K562 (cell line): ENCODE measurements around the gene PPP1R15A. TPM values are rescaled to one million over a fixed set of nuclear protein-coding genes. Genes with fewer than 3 reads are reported as not detected.
A peak's percentile ranks its signal among the peaks of the same experiment; 100 is the strongest.

ENCODE experiments used
- CEBPB ChIP-seq: fragments of 450-650 bp; IDR thresholded peaks from 2 replicates; pipeline ENCODE4 v1.6.1; 2016; ENCODE audit warnings: missing genetic modification characterization, missing compliant biosample characterization
- DDX20 ChIP-seq: fragments of 450-650 bp; IDR thresholded peaks from 2 replicates; pipeline ENCODE4 v1.6.1; 2016; ENCODE audit warnings: missing genetic modification characterization, low read depth, mild to moderate bottlenecking, missing compliant biosample characterization, moderate library complexity
- FOSL1 ChIP-seq: fragments of 200-800 bp; sonication (Bioruptor generic); conservative IDR thresholded peaks from 2 replicates; pipeline ENCODE4 v1.6.1; 2016; ENCODE audit warnings: missing genetic modification characterization, missing compliant biosample characterization
- FOXA1 ChIP-seq: fragments of 450-650 bp; IDR thresholded peaks from 2 replicates; pipeline ENCODE4 v1.6.1; 2016; ENCODE audit warnings: mild to moderate bottlenecking, borderline replicate concordance
- FOXK1 ChIP-seq: sonication (generic); formaldehyde crosslinking; IDR thresholded peaks from 2 replicates; pipeline ENCODE4 v1.8.0; 2022; ENCODE audit warnings: missing genetic modification reagents, mild to moderate bottlenecking, borderline replicate concordance
- MCM3 ChIP-seq: fragments of 450-650 bp; IDR thresholded peaks from 2 replicates; pipeline ENCODE4 v1.6.1; 2016
- PHF20 ChIP-seq: fragments of 450-650 bp; IDR thresholded peaks from 2 replicates; pipeline ENCODE4 v1.6.1; 2018; ENCODE audit not compliant: partially characterized antibody
- RBM17 ChIP-seq: fragments of 200-400 bp; formaldehyde crosslinking; IDR thresholded peaks from 2 replicates; pipeline ENCODE4 v1.6.1; 2017; ENCODE audit warnings: low read depth, mild to moderate bottlenecking, low read length, borderline replicate concordance
- SIN3B ChIP-seq: fragments of 450-650 bp; IDR thresholded peaks from 2 replicates; pipeline ENCODE4 v1.6.1; 2017; ENCODE audit warnings: low read depth, mild to moderate bottlenecking, moderate library complexity
- TAL1 ChIP-seq: fragments of 450-650 bp; IDR thresholded peaks from 2 replicates; pipeline ENCODE4 v1.6.1; 2016; ENCODE audit warnings: mild to moderate bottlenecking
- XRCC4 ChIP-seq: IDR thresholded peaks from one replicate; pipeline ENCODE4 v1.6.1; 2011; ENCODE audit not compliant: insufficient read depth, insufficient read length; ENCODE audit errors: extremely low read depth
- ZBTB8A ChIP-seq: fragments of 450-650 bp; IDR thresholded peaks from 2 replicates; pipeline ENCODE4 v1.6.1; 2018; ENCODE audit warnings: mild to moderate bottlenecking, moderate library complexity; ENCODE audit not compliant: partially characterized antibody
- ZNF143 ChIP-seq: sonication (generic); formaldehyde crosslinking; IDR thresholded peaks from 2 replicates; pipeline ENCODE4 v1.9.0; 2022; ENCODE audit warnings: mild to moderate bottlenecking, missing genetic modification reagents
- polyA plus RNA-seq, 8 experiments: library from polyadenylated mRNA; depleted of rRNA in 4 of 8; stranded (reverse) in 5 of 8; unstranded in 3 of 8; fragments of >200 nt; fragmentation: Nextera tagmentation in 2 of 8; fragmentation: Illumina TruSeq in 1 of 8; extraction: Ambion mirVana in 2 of 8; extraction: Trizol in 1 of 8; gene quantifications; 2 replicates each; pipeline versions ENCODE4 v1.2.1 to v1.2.3, GENCODE V29; 2011 to 2014; ENCODE audit warnings: inconsistent platforms in 1 of 8, missing spikeins in 1 of 8
- total RNA-seq, 7 experiments: library from RNA; depleted of rRNA in 6 of 7; stranded (reverse); fragments of >200 nt in 6 of 7; fragmentation: Illumina TruSeq in 2 of 7; extraction: Trizol in 2 of 7; gene quantifications; 2 replicates each; pipeline versions ENCODE4 v1.2.1 to v1.2.3, GENCODE V29; 2011 to 2021; ENCODE audit warnings: low replicate concordance in 1 of 7
- TF ChIP-seq, protein P1 (sequence below): sonication (generic); formaldehyde crosslinking; IDR thresholded peaks from 2 replicates; pipeline ENCODE4 v1.8.0; 2022; ENCODE audit warnings: mild to moderate bottlenecking, missing genetic modification reagents
- TF ChIP-seq, protein P2 (sequence below): sonication (generic); IDR thresholded peaks from 2 replicates; pipeline ENCODE4 v1.6.1; 2016
- TF ChIP-seq, protein P3 (sequence below): sonication (generic); formaldehyde crosslinking; IDR thresholded peaks from 2 replicates; pipeline ENCODE4 v1.4.0; 2020; ENCODE audit warnings: mild to moderate bottlenecking, missing genetic modification reagents
- TF ChIP-seq, protein P4 (sequence below): fragments of 250-450 bp; sonication (Bioruptor Pico); IDR thresholded peaks from 2 replicates; pipeline ENCODE4 v1.8.0; 2021; ENCODE audit warnings: moderate library complexity, mild to moderate bottlenecking, inconsistent platforms

PPP1R15A gene
- total and polyA plus RNA-seq, 9 of the 15 experiments (the other 6 are each of a cell fraction or from before 2014, with no cell fraction given), result 0.42 to 73.7 (median 44.0) TPM

DNA sequence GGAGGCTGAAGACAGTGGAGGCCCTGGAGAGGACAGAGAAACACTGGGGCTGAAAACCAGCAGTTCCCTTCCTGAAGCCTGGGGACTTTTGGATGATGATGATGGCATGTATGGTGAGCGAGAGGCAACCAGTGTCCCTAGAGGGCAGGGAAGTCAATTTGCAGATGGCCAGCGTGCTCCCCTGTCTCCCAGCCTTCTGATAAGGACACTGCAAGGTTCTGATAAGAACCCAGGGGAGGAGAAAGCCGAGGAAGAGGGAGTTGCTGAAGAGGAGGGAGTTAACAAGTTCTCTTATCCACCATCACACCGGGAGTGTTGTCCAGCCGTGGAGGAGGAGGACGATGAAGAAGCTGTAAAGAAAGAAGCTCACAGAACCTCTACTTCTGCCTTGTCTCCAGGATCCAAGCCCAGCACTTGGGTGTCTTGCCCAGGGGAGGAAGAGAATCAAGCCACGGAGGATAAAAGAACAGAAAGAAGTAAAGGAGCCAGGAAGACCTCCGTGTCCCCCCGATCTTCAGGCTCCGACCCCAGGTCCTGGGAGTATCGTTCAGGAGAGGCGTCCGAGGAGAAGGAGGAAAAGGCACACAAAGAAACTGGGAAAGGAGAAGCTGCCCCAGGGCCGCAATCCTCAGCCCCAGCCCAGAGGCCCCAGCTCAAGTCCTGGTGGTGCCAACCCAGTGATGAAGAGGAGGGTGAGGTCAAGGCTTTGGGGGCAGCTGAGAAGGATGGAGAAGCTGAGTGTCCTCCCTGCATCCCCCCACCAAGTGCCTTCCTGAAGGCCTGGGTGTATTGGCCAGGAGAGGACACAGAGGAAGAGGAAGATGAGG is 1.5 kb downstream of the PPP1R15A start (continued):
- TF ChIP-seq, protein P1, sequence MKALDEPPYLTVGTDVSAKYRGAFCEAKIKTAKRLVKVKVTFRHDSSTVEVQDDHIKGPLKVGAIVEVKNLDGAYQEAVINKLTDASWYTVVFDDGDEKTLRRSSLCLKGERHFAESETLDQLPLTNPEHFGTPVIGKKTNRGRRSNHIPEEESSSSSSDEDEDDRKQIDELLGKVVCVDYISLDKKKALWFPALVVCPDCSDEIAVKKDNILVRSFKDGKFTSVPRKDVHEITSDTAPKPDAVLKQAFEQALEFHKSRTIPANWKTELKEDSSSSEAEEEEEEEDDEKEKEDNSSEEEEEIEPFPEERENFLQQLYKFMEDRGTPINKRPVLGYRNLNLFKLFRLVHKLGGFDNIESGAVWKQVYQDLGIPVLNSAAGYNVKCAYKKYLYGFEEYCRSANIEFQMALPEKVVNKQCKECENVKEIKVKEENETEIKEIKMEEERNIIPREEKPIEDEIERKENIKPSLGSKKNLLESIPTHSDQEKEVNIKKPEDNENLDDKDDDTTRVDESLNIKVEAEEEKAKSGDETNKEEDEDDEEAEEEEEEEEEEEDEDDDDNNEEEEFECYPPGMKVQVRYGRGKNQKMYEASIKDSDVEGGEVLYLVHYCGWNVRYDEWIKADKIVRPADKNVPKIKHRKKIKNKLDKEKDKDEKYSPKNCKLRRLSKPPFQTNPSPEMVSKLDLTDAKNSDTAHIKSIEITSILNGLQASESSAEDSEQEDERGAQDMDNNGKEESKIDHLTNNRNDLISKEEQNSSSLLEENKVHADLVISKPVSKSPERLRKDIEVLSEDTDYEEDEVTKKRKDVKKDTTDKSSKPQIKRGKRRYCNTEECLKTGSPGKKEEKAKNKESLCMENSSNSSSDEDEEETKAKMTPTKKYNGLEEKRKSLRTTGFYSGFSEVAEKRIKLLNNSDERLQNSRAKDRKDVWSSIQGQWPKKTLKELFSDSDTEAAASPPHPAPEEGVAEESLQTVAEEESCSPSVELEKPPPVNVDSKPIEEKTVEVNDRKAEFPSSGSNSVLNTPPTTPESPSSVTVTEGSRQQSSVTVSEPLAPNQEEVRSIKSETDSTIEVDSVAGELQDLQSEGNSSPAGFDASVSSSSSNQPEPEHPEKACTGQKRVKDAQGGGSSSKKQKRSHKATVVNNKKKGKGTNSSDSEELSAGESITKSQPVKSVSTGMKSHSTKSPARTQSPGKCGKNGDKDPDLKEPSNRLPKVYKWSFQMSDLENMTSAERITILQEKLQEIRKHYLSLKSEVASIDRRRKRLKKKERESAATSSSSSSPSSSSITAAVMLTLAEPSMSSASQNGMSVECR (CRISPR knock-in tag), result no peak; the same call in 1 of the 2 replicates
- TF ChIP-seq FOXK1 (CRISPR knock-in tag), result peak; percentile 45; the same call in 1 of the 2 replicates
- TF ChIP-seq ZBTB8A, result no peak
- TF ChIP-seq PHF20, result peak; percentile 50
- no peak for TF ChIP-seq DDX20 (tag)
- TF ChIP-seq FOSL1 (tag), result peak; percentile 45
- TF ChIP-seq, protein P2, sequence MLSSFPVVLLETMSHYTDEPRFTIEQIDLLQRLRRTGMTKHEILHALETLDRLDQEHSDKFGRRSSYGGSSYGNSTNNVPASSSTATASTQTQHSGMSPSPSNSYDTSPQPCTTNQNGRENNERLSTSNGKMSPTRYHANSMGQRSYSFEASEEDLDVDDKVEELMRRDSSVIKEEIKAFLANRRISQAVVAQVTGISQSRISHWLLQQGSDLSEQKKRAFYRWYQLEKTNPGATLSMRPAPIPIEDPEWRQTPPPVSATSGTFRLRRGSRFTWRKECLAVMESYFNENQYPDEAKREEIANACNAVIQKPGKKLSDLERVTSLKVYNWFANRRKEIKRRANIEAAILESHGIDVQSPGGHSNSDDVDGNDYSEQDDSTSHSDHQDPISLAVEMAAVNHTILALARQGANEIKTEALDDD, result peak; percentile 86
- peak; percentile 99 for TF ChIP-seq TAL1
- TF ChIP-seq, protein P3, sequence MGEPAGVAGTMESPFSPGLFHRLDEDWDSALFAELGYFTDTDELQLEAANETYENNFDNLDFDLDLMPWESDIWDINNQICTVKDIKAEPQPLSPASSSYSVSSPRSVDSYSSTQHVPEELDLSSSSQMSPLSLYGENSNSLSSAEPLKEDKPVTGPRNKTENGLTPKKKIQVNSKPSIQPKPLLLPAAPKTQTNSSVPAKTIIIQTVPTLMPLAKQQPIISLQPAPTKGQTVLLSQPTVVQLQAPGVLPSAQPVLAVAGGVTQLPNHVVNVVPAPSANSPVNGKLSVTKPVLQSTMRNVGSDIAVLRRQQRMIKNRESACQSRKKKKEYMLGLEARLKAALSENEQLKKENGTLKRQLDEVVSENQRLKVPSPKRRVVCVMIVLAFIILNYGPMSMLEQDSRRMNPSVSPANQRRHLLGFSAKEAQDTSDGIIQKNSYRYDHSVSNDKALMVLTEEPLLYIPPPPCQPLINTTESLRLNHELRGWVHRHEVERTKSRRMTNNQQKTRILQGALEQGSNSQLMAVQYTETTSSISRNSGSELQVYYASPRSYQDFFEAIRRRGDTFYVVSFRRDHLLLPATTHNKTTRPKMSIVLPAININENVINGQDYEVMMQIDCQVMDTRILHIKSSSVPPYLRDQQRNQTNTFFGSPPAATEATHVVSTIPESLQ (CRISPR knock-in tag), result no peak
- TF ChIP-seq, protein P4, sequence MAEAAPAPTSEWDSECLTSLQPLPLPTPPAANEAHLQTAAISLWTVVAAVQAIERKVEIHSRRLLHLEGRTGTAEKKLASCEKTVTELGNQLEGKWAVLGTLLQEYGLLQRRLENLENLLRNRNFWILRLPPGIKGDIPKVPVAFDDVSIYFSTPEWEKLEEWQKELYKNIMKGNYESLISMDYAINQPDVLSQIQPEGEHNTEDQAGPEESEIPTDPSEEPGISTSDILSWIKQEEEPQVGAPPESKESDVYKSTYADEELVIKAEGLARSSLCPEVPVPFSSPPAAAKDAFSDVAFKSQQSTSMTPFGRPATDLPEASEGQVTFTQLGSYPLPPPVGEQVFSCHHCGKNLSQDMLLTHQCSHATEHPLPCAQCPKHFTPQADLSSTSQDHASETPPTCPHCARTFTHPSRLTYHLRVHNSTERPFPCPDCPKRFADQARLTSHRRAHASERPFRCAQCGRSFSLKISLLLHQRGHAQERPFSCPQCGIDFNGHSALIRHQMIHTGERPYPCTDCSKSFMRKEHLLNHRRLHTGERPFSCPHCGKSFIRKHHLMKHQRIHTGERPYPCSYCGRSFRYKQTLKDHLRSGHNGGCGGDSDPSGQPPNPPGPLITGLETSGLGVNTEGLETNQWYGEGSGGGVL (CRISPR knock-in tag), result no peak
- TF ChIP-seq MCM3, result no peak
- no peak for TF ChIP-seq ZNF143 (CRISPR knock-in tag)
- no peak for TF ChIP-seq XRCC4
- TF ChIP-seq RBM17, result no peak
- no peak for TF ChIP-seq CEBPB (tag)
- TF ChIP-seq SIN3B, result no peak
- no peak for TF ChIP-seq FOXA1
